ENCODE results near the gene PUSL1.
A peak's percentile ranks its signal among the peaks of the same experiment; 100 is the strongest.

The PUSL1 gene

DNA sequence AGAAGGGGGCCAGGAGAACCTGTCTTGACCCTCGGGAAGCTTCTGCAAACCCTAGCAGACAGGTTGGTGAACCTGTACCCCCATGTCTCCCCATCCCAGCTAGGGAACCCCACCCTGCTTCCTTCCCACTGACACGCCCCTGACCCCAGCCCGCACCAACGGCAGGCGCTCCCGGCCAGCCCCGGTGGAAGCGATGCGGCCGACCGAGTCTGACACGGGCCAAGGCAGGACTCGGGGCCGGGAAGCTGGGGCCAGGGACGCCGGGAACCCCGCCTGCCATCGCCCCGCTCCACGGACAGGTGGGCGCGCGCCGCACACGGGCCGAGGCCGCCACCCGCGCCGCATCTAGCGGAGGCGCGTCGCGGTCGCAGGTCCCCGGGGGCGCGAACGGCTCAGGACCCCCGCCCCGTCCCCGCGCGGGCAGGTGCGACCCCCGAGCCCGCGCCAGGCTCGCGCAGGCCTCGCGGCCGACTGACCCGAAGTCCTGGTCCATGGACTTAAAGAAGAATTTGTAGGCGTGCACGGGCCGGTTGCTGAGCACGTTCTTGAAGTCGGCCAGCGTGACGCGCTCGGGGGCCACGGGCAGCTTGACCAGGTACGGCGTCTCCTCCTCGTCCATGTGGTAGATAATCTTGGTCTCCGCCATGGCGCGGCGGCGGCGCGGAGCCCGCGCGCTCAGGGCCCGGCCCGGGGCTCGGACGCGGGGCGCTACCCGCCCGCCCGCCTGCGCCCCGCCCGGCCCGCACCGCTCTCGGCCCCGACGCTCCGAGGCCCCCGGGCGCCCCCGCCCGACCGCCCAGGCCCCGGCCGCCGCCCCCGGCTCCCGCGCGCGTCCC lies 40.2 kb downstream of the PUSL1 start:
- H3K4me3 ChIP-seq (ENCODE audit: low read depth, low read length) = peak overlapping the region; percentile 74
- TF ChIP-seq, protein P1, sequence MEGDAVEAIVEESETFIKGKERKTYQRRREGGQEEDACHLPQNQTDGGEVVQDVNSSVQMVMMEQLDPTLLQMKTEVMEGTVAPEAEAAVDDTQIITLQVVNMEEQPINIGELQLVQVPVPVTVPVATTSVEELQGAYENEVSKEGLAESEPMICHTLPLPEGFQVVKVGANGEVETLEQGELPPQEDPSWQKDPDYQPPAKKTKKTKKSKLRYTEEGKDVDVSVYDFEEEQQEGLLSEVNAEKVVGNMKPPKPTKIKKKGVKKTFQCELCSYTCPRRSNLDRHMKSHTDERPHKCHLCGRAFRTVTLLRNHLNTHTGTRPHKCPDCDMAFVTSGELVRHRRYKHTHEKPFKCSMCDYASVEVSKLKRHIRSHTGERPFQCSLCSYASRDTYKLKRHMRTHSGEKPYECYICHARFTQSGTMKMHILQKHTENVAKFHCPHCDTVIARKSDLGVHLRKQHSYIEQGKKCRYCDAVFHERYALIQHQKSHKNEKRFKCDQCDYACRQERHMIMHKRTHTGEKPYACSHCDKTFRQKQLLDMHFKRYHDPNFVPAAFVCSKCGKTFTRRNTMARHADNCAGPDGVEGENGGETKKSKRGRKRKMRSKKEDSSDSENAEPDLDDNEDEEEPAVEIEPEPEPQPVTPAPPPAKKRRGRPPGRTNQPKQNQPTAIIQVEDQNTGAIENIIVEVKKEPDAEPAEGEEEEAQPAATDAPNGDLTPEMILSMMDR (IDR thresholded peaks at IDR 0.05; ENCODE audit: low read depth, low read length) = no peak

DNA sequence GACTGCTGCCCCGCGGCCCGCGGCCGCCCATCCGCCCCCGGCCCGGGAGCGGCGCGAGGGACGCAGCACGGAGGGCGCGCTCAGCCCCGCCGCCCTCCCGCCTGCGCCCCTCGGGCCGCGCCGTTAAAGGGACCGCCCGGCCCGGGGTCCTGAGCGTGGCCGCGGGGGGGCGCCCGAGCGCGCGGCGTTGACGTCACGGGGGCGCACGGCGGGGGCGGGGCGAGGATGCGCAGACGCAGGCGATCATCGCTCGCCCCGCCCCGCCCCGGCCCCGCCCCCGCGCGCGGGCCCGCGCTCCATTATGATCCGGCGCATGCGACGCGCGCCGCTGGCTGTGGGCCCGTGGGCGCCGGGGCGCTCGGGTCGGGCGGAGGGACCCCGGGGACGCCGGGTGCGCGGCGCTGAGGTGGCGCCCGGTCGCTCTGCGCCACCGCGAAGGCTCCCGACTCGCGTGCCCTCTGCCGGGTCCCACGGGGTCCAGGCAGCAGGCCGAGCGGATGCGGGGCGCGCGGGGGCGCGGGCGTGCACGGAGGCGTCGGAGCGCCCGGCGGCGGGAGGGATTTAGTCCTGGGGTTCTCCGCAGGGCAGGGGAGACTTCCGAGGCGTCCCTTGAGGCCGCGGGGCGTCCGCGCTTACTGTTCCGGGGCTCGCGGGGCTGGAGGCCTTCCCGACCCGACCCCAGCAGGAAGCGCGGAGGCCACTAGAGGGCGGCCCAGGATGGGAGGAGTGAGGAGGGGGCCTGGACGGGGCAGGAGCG lies 41.0 kb downstream of the PUSL1 start, which contains the start of gene DVL1:
TSS of gene DVL1 (minus strand) at position 163 of the 757 bp plus-strand sequence. CDS start 353 bp downstream, outside the sequence.
- H3K4me3 ChIP-seq (ENCODE audit: low read depth, low read length) = peak within 1 kb of the TSS; percentile 74
- TF ChIP-seq, protein P1 (IDR thresholded peaks at IDR 0.05; ENCODE audit: low read depth, low read length) = peak; percentile 33; the same call in 1 of the 2 replicates

DNA sequence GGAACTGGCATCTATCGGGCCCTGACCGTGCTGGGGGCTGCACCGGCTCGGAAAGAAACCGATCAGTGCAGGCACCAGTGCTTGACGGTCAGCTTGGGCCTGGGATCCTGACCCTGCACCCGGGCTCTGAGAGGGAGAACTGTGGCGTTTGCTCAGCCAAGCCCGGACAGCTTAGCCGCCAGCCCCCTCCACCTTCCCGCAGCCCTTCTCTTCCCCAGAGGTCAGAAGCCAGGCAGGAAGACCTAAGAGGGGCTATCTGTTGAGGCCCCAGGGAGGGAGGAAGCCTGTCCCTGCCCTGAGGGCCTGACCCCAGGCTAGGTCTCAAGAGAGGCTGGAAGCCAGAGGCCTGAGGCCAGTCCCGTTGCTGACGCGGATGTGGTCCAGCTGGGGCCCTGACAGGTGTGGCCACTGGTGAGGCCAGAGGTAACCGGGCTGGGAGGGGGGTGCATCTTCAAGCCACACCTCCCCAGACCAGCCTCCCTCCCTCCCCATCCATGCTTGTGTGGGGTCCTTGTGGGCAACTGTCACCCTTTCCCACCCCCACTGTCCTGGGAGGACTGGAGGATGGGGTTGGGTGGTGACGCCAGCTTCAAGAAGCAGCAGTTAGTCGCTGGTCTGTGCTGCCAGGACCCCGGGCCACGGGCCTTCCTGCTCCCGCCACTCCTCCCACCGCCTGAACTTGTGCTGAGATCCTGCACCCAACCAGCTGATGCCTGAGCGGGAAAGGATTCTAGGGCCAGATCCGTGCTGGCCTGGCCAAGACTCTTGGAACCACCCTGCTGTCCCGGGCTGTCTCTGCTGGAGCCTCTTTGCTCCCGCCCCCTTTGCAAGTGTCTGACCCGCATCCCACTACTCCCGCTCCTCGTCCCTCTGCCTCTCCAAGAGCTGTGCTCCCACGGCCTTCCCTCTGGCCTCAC lies 43.4 kb downstream of the PUSL1 start:
- no peak overlapping the region for H3K4me3 ChIP-seq (ENCODE audit: low read depth, low read length)
- TF ChIP-seq, protein P1 (IDR thresholded peaks at IDR 0.05; ENCODE audit: low read depth, low read length) = no peak

DNA sequence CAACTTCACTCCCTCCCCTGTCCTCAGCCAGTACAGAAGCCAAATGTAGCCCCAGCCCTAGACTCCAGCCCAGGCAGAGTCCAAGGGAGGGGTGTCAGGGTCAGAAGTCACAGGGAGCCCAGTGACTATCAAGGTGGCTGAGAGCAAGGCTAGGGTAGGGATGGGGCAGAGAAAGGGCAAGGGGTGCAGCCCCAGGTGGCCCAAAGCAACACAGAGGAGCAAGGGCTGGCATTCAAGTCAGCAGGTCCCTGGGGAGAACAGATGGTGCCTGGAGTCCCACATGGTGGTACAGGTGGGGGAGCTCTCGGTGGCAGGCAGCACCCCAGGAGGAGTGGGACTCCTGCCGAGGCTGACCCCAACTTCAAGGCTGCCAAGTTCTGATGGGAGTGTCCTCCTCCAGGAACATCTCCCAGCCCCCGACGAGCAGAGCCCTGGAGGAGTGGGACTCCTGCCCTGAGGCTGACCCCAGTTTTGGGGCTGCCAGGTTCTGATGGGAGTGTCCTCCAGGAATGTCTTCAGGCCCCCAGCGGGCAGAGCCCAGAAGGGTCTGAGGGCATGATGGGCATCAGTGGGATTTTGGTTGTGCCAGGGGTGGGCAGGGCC lies 44.5 kb downstream of the PUSL1 start:
- TF ChIP-seq, protein P1 (IDR thresholded peaks at IDR 0.05; ENCODE audit: low read depth, low read length) = no peak
- H3K4me3 ChIP-seq (ENCODE audit: low read depth, low read length) = no peak overlapping the region

DNA sequence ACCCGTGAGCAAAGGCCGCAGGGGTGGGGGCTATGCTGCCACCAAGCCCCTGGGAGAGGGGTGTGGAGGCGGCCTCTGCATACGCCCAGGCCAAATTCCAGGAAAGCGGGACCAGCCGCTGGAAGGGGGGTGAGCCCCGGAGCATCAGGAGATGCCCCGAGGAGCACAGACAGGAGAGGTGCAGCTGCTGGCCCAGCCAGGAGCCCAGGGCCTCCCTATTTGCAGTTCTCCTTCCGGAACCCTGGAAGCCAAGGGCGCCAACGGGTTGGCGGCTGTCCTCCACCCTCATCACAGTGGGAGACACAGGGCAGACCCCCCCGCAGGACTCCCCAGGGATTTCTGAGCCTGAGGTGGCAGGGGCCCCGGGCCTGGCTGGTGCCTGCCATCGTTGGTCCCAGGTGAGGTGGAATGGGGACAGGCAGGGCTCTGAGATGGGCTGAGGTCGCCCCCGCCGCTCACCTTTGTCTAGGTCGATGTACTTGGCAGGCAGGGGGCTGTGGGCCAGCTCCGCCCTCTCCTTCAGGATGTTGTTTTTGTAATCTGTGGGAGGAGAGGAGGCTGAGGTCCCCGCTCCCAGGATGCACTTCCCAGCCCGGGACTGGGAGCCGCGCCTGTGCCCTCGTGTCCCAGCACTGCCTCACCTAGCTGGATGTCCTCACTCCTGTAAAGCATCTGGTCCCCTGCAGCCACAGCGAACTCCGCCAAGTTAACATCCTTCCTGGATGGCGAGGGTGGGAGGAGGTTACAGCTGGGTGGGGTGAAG lies 45.2 kb downstream of the PUSL1 start:
- H3K4me3 ChIP-seq (ENCODE audit: low read depth, low read length) = no peak overlapping the region
- TF ChIP-seq, protein P1 (IDR thresholded peaks at IDR 0.05; ENCODE audit: low read depth, low read length) = no peak
